GM23248 (cell line): ENCODE data around the gene CCDC175. TPM values are rescaled to one million over a fixed set of nuclear protein-coding genes. Genes with fewer than 3 reads are reported as not detected.

ENCODE experiments used
- DNase-seq: peaks from one replicate; pipeline ENCODE4 v3.0.0-alpha.2; 2015
- H2AFZ ChIP-seq: fragments of 200-600 bp; sonication (generic); 2 replicates; pipeline ENCODE4 v1.6.1; 2016; ENCODE audit warnings: antibody characterized with exemption
- H3F3A ChIP-seq: fragments of 200-600 bp; sonication (generic); 2 replicates; pipeline ENCODE4 v1.6.1; 2016; ENCODE audit warnings: mild to moderate bottlenecking, antibody characterized with exemption, mixed run types; ENCODE audit not compliant: insufficient read depth
- H3K27ac ChIP-seq: fragments of 200-600 bp; sonication (generic); 2 replicates; pipeline ENCODE4 v1.5.1; 2016; ENCODE audit warnings: mild to moderate bottlenecking
- H3K27me3 ChIP-seq: fragments of 200-600 bp; sonication (generic); replicated peaks from 2 replicates; pipeline ENCODE4 v1.6.1; 2016; ENCODE audit warnings: mild to moderate bottlenecking; ENCODE audit not compliant: insufficient read depth
- H3K36me3 ChIP-seq: fragments of 200-600 bp; sonication (generic); 2 replicates; pipeline ENCODE4 v1.6.1; 2016; ENCODE audit warnings: low read depth, mild to moderate bottlenecking
- H3K4me1 ChIP-seq: fragments of 200-600 bp; sonication (generic); 2 replicates; pipeline ENCODE4 v1.6.1; 2016; ENCODE audit warnings: mild to moderate bottlenecking; ENCODE audit not compliant: insufficient read depth
- H3K4me2 ChIP-seq: fragments of 200-600 bp; sonication (generic); one replicate; pipeline ENCODE4 v1.6.1; 2016; ENCODE audit warnings: mild to moderate bottlenecking; ENCODE audit not compliant: unreplicated experiment
- H3K4me3 ChIP-seq: fragments of 200-600 bp; sonication (generic); 2 replicates; pipeline ENCODE4 v1.5.1; 2016; ENCODE audit warnings: mild to moderate bottlenecking
- H3K79me2 ChIP-seq: fragments of 200-600 bp; sonication (generic); 2 replicates; pipeline ENCODE4 v1.6.1; 2016; ENCODE audit warnings: mild to moderate bottlenecking; ENCODE audit not compliant: insufficient read depth
- H3K9ac ChIP-seq: fragments of 200-600 bp; sonication (generic); 2 replicates; pipeline ENCODE4 v1.6.1; 2016; ENCODE audit warnings: mild to moderate bottlenecking
- H3K9me2 ChIP-seq: fragments of 200-600 bp; sonication (generic); 2 replicates; pipeline ENCODE4 v1.6.1; 2016; ENCODE audit warnings: mixed run types, mild to moderate bottlenecking, moderate library complexity; ENCODE audit not compliant: insufficient read depth
- H3K9me3 ChIP-seq: fragments of 200-600 bp; sonication (generic); one replicate; pipeline ENCODE4 v1.6.1; 2017; ENCODE audit warnings: low read depth
- H4K20me1 ChIP-seq: fragments of 200-600 bp; sonication (generic); 2 replicates; pipeline ENCODE4 v1.6.0; 2016; ENCODE audit not compliant: insufficient read depth
- EZH2 ChIP-seq: fragments of 200-600 bp; sonication (generic); IDR thresholded peaks from 2 replicates; pipeline ENCODE4 v1.6.1; 2018; ENCODE audit warnings: antibody characterized with exemption, mild to moderate bottlenecking; ENCODE audit not compliant: insufficient read depth, poor library complexity, severe bottlenecking
- EZH2phosphoT487 ChIP-seq: fragments of 200-600 bp; sonication (generic); IDR thresholded peaks from 2 replicates; pipeline ENCODE4 v1.6.1; 2018; ENCODE audit warnings: antibody characterized with exemption, moderate library complexity, mild to moderate bottlenecking, low read depth; ENCODE audit not compliant: insufficient read depth
- WGBS, 2 experiments: methylation state at CpG; one replicate each; pipeline ENCODE4 v1.1.6; 2015 to 2017; ENCODE audit warnings: low lambda C conversion rate in 2 of 2, low coverage in 1 of 2; ENCODE audit errors: missing lambda C conversion rate in 2 of 2; 5-methylcytosine and 5-hydroxymethylcytosine counted together
- in situ Hi-C: fragments of 300-500 bp; cut with MboI; formaldehyde crosslinking; loops from 2 replicates; pipeline ENCODE4 v1.15.0; 2020
- polyA plus RNA-seq: library from polyadenylated mRNA; unstranded; fragments of >200 nt; fragmentation: Nextera tagmentation; extraction: Ambion mirVana; gene quantifications from 2 replicates; pipeline ENCODE4 v1.2.1, GENCODE V29; 2016
- total RNA-seq: library from RNA; depleted of rRNA; stranded (reverse); fragments of >200 nt; shearing (Covaris generic); gene quantifications from 2 replicates; pipeline ENCODE4 v1.2.3, GENCODE V29; 2014

CCDC175 gene
- total and polyA plus RNA-seq, 2 experiments from 2014 or later: not detected

DNA sequence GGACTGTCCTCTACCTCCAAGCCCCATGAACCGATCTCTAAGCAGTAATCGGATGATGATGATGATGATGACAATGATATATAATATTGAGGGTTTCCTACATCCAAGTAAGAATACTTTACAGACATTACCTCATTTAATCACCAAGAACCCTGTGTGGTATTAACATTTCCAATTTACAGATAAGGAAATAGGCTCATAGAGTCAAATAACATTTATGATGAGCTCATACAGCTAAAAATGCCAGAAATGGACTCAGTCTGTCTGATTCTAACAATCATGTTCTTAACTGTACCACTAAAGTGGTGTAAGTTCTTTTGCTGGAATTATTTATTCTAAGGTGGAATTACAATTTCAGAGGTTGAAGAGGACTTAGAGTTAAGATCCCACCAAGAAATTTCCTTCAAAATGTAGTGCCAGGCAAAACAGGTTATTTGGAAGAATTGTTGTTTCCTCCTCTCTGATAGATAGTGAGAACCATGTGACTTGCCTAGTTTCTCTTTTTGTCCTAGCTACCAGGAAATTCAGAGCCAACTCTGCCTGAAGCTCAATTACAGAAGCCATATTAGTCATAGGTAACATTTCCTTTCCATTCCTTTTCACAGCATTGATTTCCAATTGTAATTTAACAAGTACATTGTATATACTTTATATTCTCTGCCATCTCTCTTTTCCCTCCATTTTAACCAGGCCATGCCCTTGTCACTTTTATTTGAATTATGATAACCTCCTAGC is 23.8 kb upstream of the CCDC175 start:
- H3K4me2 ChIP-seq: no peak overlapping the region
- in situ Hi-C loops: no loop called here
- H4K20me1 ChIP-seq: no peaks in the 10 kb centered on the region
- H3K36me3 ChIP-seq: no peaks in the 10 kb centered on the region
- no peak overlapping the region for H2AFZ ChIP-seq
- H3K9ac ChIP-seq: no peak overlapping the region
- H3K27me3 ChIP-seq: no peaks in the 10 kb centered on the region; the same call in 1 of the 2 replicates
- no peak for TF ChIP-seq EZH2phosphoT487
- TF ChIP-seq EZH2: no peak
- no peaks in the 10 kb centered on the region for H3K4me1 ChIP-seq
- no peaks in the 10 kb centered on the region for H3K9me3 ChIP-seq
- no peaks in the 10 kb centered on the region for H3K9me2 ChIP-seq
- 50 to 94% methylated on average over 2 of the region's 2 CpGs for WGBS, 2 experiments
- H3K79me2 ChIP-seq: no peaks in the 10 kb centered on the region
- H3K4me3 ChIP-seq: no peak overlapping the region
- no peaks in the 10 kb centered on the region for H3F3A ChIP-seq
- H3K27ac ChIP-seq: no peak overlapping the region
- no peak for DNase-seq

DNA sequence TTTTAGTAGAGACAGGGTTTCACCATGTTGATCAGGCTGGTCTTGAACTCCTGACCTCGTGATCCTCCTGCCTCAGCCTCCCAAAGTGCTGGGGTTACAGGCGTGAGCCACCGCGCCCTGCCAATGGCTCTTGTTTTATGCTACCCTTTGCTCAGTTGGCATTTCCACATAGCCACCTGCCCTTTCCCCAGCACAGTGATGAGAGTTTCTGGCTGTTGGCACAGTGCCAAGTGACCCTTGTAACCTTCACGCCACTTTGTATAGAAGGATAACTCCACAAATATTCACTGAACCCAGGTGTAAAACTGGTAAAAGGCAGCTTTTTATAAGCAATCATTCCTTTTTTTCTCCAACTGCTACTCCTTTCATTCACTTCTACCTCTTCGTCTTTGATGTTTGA is 18.5 kb upstream of the CCDC175 start:
- Histone ChIP-seq H3K4me2 (no peak overlapping the region), H3K9me3 (no peaks in the 10 kb centered on the region), H4K20me1 (no peaks in the 10 kb centered on the region), H3F3A (no peaks in the 10 kb centered on the region), H3K9ac (no peak overlapping the region), H3K79me2 (no peaks in the 10 kb centered on the region), H3K27me3 (no peaks in the 10 kb centered on the region), H3K4me1 (no peaks in the 10 kb centered on the region), H3K9me2 (no peaks in the 10 kb centered on the region), H3K4me3 (no peak overlapping the region), H3K36me3 (no peaks in the 10 kb centered on the region), H3K27ac (no peak overlapping the region), H2AFZ (no peak overlapping the region)
- no peak for DNase-seq
- 84 to 85% methylated on average over 6 of the region's 6 CpGs for WGBS, 2 experiments
- in situ Hi-C loops: no loop called here
- TF ChIP-seq EZH2: no peak
- no peak for TF ChIP-seq EZH2phosphoT487

- H3K4me1 ChIP-seq: no peaks in the 10 kb centered on the region
- H3K79me2 ChIP-seq: no peaks in the 10 kb centered on the region
- H3K9me3 ChIP-seq: no peaks in the 10 kb centered on the region
- no peak overlapping the region for H3K27ac ChIP-seq
- TF ChIP-seq EZH2phosphoT487 (no peak), EZH2 (no peak)
- DNase-seq: no peak
- H3K9ac ChIP-seq: no peak overlapping the region
- H3K9me2 ChIP-seq: no peaks in the 10 kb centered on the region
- H2AFZ ChIP-seq: no peak overlapping the region
- 32 to 34% methylated on average over 5 of the region's 5 CpGs for WGBS, 2 experiments
- H3K27me3 ChIP-seq: no peaks in the 10 kb centered on the region; the same call in 1 of the 2 replicates
- H3K4me2 ChIP-seq: no peak overlapping the region
- no peaks in the 10 kb centered on the region for H3F3A ChIP-seq
- in situ Hi-C loops: no loop called here
- H3K36me3 ChIP-seq: no peaks in the 10 kb centered on the region
- no peak overlapping the region for H3K4me3 ChIP-seq
- no peaks in the 10 kb centered on the region for H4K20me1 ChIP-seq
Measured at GRCh38 chr14:59591641-59592370, 15.2 kb upstream of the CCDC175 start.

DNA sequence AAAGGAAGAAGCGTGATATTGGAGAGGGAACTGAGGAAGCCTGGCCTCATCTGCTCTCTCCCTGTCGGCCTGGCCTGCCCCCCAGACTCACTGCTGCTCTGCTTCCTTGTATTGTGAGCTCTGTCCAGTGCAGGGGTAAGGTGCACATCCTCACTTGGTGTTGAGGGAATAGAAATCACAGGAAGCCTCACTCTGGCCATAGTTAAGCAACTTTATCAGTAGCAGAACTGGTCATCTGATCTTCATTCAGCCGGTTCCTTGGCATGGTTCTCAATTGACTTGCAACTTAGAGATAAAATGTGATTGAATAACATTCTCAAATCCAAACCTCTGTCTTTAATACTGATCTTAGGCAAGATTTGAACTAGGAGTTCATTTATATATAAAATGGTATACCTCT is 11.5 kb upstream of the CCDC175 start:
- no peak overlapping the region for H3K4me3 ChIP-seq
- H3K79me2 ChIP-seq: no peaks in the 10 kb centered on the region
- no peaks in the 10 kb centered on the region for H3K9me3 ChIP-seq
- TF ChIP-seq EZH2phosphoT487: no peak
- no peak for TF ChIP-seq EZH2
- no peak overlapping the region for H2AFZ ChIP-seq
- H3K9me2 ChIP-seq: no peaks in the 10 kb centered on the region
- H3K9ac ChIP-seq: no peak overlapping the region
- H3F3A ChIP-seq: no peaks in the 10 kb centered on the region
- H4K20me1 ChIP-seq: no peaks in the 10 kb centered on the region
- no peak for DNase-seq
- H3K27me3 ChIP-seq: no peaks in the 10 kb centered on the region; the same call in 1 of the 2 replicates
- 41 to 57% methylated on average over 3 of the region's 3 CpGs for WGBS, 2 experiments
- H3K4me1 ChIP-seq: no peaks in the 10 kb centered on the region
- in situ Hi-C loops: no loop called here
- H3K4me2 ChIP-seq: no peak overlapping the region
- no peaks in the 10 kb centered on the region for H3K36me3 ChIP-seq
- H3K27ac ChIP-seq: no peak overlapping the region
